Measurements from ENCODE around the gene ALG10B.

ALG10B gene

DNA sequence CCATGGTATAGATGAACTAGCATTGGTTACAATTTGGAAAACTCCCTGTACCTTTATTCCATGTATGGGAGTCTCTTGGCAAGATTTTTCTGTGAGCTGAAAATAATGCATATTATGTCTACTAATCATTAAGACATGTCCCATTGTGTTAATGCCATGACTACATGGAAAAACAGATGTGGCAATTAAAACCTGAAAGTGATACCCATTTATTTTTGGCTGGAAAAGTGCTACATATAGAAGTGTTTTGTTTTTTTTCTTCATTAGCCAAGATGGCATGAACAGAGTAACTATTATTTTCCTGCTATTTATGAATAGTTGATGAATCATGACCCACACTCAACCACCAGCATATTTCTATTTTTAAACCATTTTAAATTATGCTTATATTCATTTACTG lies 58.2 kb downstream of the ALG10B start:
- DNase-seq (ENCODE audit: low read depth in 3 of 3): no peak
